ENCODE measurements around the gene HS2ST1.

HS2ST1 gene

GRCh38 chr1:87131809-87132283 is 217.4 kb downstream of the HS2ST1 start (continued):
- TF ChIP-seq ZNF354C (tag by site-specific recombination; IDR thresholded peaks at IDR 0.05; ENCODE audit: borderline replicate concordance, low read depth) = no peak
- TF ChIP-seq ZNF624 (tag by site-specific recombination; IDR thresholded peaks at IDR 0.05) = no peak
- no peak for TF ChIP-seq ZNF138 (tag by site-specific recombination; IDR thresholded peaks at IDR 0.05; ENCODE audit: borderline replicate concordance)
- 0 out of 2 replicates have a peak, but pooled peaks have one; percentile 56 for TF ChIP-seq ZNF391 (tag by site-specific recombination; IDR thresholded peaks at IDR 0.05; ENCODE audit: borderline replicate concordance, low read depth)
- no peak for TF ChIP-seq EGR2 (tag by site-specific recombination; IDR thresholded peaks at IDR 0.05; ENCODE audit: low read depth)
- peak; percentile 83 for TF ChIP-seq ZNF600 (tag by site-specific recombination; IDR thresholded peaks at IDR 0.05)
- TF ChIP-seq ZNF302 (tag by site-specific recombination; IDR thresholded peaks at IDR 0.05; ENCODE audit: low read depth) = no peak
- no peak for TF ChIP-seq SP2 (tag by site-specific recombination; IDR thresholded peaks at IDR 0.05)
- no peak for TF ChIP-seq GLI4 (tag by site-specific recombination; IDR thresholded peaks at IDR 0.05)
- TF ChIP-seq, protein P1, sequence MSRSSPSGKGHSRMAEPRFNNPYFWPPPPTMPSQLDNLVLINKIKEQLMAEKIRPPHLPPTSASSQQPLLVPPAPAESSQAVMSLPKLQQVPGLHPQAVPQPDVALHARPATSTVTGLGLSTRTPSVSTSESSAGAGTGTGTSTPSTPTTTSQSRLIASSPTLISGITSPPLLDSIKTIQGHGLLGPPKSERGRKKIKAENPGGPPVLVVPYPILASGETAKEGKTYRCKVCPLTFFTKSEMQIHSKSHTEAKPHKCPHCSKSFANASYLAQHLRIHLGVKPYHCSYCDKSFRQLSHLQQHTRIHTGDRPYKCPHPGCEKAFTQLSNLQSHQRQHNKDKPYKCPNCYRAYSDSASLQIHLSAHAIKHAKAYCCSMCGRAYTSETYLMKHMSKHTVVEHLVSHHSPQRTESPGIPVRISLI (tag by site-specific recombination; IDR thresholded peaks at IDR 0.05) = no peak
- TF ChIP-seq, protein P2, sequence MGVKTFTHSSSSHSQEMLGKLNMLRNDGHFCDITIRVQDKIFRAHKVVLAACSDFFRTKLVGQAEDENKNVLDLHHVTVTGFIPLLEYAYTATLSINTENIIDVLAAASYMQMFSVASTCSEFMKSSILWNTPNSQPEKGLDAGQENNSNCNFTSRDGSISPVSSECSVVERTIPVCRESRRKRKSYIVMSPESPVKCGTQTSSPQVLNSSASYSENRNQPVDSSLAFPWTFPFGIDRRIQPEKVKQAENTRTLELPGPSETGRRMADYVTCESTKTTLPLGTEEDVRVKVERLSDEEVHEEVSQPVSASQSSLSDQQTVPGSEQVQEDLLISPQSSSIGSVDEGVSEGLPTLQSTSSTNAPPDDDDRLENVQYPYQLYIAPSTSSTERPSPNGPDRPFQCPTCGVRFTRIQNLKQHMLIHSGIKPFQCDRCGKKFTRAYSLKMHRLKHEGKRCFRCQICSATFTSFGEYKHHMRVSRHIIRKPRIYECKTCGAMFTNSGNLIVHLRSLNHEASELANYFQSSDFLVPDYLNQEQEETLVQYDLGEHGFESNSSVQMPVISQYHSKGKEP (tag by site-specific recombination; IDR thresholded peaks at IDR 0.05) = no peak
- no peak for TF ChIP-seq ZNF549 (tag by site-specific recombination; IDR thresholded peaks at IDR 0.05)
- no peak for TF ChIP-seq IKZF3 (tag by site-specific recombination; IDR thresholded peaks at IDR 0.05)
- TF ChIP-seq ZNF610 (tag by site-specific recombination; IDR thresholded peaks at IDR 0.05; ENCODE audit: borderline replicate concordance) = no peak
- no peak for TF ChIP-seq ZNF791 (tag by site-specific recombination; IDR thresholded peaks at IDR 0.05)
- peak; percentile 60; the same call in 1 of the 2 replicates for TF ChIP-seq ZNF2 (tag by site-specific recombination; IDR thresholded peaks at IDR 0.05)
- TF ChIP-seq ZNF280D (tag by site-specific recombination; IDR thresholded peaks at IDR 0.05) = no peak
- TF ChIP-seq, protein P3, sequence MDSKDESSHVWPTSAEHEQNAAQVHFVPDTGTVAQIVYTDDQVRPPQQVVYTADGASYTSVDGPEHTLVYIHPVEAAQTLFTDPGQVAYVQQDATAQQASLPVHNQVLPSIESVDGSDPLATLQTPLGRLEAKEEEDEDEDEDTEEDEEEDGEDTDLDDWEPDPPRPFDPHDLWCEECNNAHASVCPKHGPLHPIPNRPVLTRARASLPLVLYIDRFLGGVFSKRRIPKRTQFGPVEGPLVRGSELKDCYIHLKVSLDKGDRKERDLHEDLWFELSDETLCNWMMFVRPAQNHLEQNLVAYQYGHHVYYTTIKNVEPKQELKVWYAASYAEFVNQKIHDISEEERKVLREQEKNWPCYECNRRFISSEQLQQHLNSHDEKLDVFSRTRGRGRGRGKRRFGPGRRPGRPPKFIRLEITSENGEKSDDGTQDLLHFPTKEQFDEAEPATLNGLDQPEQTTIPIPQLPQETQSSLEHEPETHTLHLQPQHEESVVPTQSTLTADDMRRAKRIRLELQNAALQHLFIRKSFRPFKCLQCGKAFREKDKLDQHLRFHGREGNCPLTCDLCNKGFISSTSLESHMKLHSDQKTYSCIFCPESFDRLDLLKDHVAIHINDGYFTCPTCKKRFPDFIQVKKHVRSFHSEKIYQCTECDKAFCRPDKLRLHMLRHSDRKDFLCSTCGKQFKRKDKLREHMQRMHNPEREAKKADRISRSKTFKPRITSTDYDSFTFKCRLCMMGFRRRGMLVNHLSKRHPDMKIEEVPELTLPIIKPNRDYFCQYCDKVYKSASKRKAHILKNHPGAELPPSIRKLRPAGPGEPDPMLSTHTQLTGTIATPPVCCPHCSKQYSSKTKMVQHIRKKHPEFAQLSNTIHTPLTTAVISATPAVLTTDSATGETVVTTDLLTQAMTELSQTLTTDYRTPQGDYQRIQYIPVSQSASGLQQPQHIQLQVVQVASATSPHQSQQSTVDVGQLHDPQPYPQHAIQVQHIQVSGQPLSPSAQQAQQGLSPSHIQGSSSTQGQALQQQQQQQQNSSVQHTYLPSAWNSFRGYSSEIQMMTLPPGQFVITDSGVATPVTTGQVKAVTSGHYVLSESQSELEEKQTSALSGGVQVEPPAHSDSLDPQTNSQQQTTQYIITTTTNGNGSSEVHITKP (tag by site-specific recombination; IDR thresholded peaks at IDR 0.05) = no peak
- no peak for TF ChIP-seq ZNF830 (tag by site-specific recombination; IDR thresholded peaks at IDR 0.05; ENCODE audit: low read depth)
- TF ChIP-seq ZNF174 (tag by site-specific recombination; IDR thresholded peaks at IDR 0.05) = no peak
- no peak for TF ChIP-seq ZNF324 (tag by site-specific recombination; IDR thresholded peaks at IDR 0.05)
- no peak for TF ChIP-seq ZNF747 (tag by site-specific recombination; IDR thresholded peaks at IDR 0.05)
- no peak for TF ChIP-seq SP3 (tag by site-specific recombination; IDR thresholded peaks at IDR 0.05)
- TF ChIP-seq ZNF514 (tag by site-specific recombination; IDR thresholded peaks at IDR 0.05) = no peak
- TF ChIP-seq, protein P4, sequence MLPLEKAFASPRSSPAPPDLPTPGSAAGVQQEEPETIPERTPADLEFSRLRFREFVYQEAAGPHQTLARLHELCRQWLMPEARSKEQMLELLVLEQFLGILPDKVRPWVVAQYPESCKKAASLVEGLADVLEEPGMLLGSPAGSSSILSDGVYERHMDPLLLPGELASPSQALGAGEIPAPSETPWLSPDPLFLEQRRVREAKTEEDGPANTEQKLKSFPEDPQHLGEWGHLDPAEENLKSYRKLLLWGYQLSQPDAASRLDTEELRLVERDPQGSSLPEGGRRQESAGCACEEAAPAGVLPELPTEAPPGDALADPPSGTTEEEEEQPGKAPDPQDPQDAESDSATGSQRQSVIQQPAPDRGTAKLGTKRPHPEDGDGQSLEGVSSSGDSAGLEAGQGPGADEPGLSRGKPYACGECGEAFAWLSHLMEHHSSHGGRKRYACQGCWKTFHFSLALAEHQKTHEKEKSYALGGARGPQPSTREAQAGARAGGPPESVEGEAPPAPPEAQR (tag by site-specific recombination; IDR thresholded peaks at IDR 0.05) = no peak
- peak; percentile 85; the same call in 1 of the 2 replicates for TF ChIP-seq ZSCAN30 (tag by site-specific recombination; IDR thresholded peaks at IDR 0.05)
- TF ChIP-seq ZNF350 (tag by site-specific recombination; IDR thresholded peaks at IDR 0.05) = no peak
- no peak for TF ChIP-seq ZNF704 (tag by site-specific recombination; IDR thresholded peaks at IDR 0.05)
